DMS79 (cell line): ENCODE results near the gene SGMS1.
"Not testable (repeated sequence)": the region's sequence is repeated elsewhere in the genome, so short reads cannot be mapped to it uniquely, and the experiment has no call there.

Experiments used
- DNase-seq: peaks from one replicate; lab custom pipeline; 2025; lab: John Stamatoyannopoulos, UW

Gene SGMS1

DNA sequence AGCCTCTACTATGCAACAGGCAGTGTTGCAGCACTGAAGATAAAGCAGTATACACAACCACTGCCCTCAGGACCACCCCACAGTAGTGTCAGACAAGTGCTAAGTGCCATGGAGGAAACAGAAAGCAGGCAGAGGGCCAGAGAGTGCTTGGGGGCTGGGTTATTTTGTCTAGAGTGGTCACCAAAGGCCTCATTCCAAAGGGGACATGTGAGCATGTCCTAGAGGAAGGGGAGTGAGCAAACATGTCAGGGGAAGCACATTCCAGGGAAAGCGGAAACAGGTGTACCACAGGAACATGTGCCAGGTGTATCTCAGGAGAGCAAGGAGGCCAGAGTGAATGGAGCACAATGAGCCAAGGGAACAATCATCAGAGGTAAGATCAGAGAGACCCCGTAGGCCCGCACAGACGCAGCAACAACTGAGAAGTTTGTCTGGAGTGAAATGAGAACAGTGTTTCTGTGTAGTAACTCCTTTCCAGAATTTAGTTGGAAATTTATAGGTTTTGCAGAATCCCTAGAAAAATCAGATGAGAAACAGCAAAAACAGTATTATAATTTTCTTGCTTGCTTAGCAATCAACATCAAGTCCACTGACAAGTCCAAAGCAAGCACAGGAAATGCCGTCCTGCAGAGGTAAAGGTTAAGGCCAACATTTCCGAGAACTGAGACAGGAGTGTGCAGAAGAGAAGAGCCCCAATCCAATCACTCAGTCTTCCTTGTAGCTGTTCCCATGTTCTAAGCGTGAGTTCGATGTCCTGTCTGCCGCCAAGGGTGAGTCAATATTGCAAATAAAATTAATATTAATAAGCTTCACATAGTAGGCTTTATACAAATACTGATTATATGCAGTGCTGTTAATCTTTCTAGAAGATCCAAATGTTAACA lies 67.3 kb downstream of the SGMS1 start:
- DNase-seq, result no peak

DNA sequence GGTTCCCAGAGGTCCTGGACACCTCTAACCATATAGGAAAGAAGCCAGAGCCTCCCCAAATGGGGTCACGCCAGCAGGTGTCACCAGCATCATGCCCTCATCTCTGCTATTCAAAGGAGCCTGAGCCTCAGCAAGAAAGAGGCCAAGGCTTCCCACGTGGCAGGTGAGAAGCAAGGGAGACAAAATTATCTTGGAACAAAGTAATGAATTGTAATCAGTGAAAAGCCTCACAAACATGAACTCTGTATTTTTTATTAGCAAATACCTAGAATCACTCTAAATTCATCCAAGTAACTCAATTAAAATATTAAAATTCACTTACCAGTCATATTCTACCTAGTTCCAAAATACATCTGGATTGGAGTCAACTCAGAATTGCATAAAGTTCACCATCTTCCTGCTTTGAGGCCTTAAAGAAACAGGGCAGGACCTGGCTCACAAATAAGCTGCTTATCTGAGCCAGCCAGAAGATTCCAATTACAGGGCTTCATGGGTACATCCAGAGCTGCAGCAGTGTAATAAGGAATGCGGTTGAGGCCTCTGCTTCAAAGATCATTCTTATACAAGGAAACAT lies 68.7 kb downstream of the SGMS1 start:
- DNase-seq, result no peak

DNA sequence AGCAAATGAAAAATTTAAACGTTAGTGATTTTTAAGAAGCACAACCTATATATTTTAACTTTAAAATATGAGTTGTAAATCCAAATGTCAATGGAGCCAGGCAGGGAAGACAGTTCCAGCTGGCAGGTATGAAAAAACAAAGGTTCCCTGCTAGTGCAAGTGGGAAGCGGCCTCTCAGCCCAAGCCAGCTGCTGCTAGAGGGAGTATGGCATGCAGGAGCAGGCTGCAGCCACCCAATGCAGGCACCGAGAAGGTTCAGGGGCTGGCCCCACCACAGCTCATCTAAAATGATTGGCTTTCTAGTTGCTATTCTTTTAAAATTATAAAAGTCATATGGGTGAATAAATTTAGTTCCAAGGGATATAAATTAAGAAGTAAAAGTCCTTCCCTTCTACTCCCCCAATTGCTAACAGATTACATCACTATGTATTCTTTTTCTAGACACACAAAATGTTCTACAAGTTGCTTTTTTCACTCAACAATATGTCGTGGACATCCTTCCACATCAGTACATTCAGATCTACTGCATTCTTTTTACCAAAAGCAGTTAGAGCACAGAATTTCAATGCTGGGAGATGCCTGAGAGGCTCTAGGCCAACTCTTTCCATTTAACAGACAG lies 69.3 kb downstream of the SGMS1 start:
- no peak for DNase-seq

DNA sequence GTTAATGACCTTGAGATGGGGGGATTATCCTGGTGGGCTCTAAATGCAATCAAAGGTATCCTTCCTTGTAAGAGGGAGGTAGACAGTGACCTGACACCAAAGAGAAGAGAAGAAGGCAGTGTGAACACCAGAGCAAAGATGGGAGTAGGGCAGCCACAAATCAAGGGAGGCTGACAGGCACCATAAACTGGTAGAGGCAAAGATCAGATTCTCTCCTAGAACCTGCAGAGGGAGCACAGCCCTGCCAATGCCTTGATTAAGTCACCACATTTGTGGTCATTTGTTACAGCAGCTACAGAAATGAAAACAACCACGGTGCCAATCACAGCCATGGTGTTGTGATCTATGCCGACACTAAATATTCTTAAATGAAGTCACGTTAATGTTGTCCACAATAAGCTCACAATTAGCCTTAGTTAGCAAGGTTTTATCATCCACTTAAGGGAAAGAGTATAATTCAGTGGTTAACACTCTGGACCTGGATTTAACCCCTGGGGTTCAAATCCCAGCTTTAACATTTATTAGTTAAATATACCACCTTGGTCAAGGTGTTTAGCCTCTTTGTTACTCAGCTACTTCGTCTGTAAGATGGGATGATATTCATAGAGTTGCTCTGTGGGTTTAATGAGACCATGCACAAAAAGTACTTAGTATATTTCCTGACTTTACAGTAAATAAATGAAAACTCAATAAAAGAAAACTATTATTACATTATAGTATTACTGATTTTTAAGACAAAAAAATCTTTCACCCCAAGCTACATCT lies 70.8 kb downstream of the SGMS1 start:
- DNase-seq, result no peak

DNA sequence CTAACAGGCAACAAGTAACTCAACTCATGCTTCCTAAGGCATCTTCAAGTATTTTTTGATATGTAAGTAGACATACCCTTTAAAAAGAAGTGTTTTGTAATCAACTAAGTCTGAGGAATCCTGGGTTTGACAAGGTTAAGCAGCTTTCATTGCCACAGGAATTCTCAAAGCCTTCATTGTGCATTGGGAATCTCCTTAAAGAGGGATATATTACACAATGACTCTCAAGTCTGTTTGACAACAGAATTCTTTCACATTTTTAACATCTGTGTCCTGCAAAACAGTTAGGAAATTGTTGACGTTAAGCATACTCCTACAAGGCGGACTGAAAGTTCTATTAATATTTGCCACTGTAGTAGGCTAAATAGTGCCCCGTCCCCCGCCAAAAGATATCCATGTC lies 71.4 kb downstream of the SGMS1 start:
- no peak for DNase-seq

DNA sequence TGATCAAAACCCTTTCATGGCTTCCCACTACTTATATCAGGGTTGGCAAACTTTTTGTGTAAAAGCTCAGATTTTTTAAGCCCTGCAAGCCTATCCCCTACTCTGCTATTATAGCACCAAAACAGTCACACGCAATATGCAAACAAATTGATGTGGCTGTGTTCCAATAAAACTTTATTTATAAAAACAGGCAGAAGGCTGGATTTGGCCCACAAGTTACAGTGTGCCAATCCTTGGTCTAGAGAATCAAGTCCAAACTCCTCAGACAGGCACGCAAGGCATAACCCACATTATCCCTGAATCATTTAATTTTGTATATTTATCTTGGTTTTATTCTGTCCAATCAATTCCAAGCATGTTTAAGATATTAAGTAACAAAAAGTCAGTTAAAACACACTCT lies 71.9 kb downstream of the SGMS1 start:
- DNase-seq, result no peak

DNA sequence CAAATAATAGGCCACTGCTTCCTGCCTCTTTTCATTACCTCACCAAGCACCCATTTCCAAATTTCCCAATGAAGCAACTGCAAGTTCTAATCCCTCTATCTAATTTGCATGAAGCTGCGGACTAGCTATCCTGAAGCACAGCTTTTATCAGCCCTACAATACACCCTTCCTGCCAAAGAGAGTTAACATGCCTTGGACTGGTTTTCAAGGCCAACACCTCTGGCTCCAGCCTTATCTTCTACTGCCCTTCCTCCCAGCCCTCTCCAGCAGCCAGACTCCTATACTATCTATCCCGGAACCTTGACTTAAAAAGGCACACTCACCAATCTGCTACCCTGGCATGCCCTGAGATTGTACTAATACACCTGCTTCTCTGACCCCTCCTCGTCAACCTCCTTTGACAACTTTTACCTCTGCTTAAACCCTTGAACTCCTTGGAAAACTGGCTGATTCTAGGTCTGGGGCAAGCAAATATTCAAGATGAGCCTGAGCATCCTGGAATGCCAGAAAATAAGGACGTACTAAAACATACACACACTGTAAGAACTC lies 73.4 kb downstream of the SGMS1 start:
- DNase-seq, result no peak

DNA sequence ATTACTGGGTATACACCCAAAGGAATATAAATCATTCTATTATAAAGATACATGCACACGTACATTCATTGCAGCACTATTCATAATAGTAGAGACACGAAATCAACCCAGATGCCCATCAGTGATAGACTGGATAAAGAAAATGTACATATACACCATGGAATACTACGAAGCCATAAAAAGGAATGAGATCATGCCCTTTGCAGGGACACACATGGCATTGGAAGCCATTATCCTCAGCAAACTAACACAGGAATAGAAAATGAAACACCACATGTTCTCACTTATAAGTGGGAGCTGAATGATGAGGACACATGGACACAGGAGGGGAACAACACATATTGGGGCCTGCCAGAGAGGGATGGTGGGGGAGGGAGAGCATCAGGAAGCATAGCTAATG lies 74.6 kb downstream of the SGMS1 start:
- DNase-seq, result not testable (repeated sequence)

DNA sequence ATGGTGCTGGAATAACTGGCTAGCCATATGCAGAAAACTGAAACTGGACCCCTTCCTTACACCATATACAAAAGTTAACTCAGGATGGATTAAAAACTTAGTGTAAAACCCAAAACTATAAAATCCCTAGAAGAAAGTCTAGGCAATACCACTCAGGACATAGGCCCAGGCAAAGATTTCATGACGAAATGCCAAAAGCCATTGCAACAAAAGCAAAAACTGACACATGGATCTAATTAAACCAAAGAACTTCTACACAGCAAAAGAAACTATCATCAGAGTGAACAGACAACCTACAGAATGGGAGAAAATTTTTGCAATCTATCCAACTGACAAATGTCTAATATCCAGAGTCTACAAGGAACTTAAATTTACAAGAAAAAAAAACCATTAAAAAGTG lies 75.3 kb downstream of the SGMS1 start:
- DNase-seq, result not testable (repeated sequence)

DNA sequence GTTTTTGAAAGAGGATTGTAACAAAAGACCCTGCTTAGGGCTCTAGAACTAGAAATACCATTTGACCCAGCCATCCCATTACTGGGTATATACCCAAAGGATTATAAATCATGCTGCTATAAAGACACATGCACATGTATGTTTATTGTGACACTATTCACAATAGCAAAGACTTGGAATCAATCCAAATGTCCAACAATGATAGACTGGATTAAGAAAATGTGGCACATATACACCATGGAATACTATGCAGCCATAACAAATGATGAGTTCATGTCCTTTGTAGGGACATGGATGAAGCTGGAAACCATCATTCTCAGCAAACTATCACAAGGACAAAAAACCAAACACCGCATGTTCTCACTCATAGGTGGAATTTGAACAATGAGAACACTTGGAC lies 77.5 kb downstream of the SGMS1 start:
- DNase-seq, result not testable (repeated sequence)

DNA sequence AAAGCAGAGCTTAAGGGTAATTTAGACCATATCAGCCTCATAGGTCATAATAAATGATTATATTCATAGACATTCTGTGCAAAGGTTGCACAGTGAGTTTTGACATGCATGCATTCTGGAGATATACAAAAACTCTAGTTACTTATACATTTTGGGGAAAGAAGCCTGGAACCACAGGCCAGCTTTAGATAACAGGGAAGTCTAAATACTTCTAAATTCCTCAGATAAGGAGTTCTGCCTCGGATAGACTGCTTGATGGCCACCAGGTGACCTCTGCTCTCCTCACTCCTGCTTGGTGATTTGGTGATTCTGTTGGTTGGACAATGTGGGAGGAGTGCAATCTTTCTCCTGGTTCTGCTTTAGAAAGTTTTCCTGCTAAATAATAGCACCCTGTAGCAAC lies 77.9 kb downstream of the SGMS1 start:
- no peak for DNase-seq

DNA sequence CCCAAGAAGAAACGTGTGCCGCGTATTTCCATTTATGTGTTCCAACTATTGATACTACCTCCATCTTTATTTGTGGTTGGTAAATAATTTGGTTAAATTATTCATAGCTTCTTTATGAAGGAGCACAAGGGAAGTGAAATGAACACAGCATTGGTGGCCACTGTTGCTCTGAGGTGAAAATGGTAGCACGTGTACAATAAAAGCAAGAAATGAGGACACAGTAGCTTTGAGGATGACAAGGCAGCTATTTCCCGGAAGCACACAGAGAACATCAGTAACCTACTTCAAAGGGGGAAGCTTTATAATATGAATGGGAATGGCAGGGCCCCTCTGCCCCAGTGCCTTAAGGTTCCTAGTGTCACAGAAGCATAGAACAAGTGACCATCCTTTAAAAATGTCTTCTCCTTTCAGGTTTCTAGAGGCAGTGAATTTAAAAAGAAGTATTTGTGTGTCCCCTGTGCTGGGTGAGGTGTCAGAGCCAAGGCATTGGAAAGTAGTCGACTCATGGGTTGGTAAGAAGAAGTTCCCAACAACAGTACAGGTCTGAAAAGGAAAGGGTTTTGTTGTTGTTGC lies 78.8 kb downstream of the SGMS1 start:
- DNase-seq, result no peak

DNA sequence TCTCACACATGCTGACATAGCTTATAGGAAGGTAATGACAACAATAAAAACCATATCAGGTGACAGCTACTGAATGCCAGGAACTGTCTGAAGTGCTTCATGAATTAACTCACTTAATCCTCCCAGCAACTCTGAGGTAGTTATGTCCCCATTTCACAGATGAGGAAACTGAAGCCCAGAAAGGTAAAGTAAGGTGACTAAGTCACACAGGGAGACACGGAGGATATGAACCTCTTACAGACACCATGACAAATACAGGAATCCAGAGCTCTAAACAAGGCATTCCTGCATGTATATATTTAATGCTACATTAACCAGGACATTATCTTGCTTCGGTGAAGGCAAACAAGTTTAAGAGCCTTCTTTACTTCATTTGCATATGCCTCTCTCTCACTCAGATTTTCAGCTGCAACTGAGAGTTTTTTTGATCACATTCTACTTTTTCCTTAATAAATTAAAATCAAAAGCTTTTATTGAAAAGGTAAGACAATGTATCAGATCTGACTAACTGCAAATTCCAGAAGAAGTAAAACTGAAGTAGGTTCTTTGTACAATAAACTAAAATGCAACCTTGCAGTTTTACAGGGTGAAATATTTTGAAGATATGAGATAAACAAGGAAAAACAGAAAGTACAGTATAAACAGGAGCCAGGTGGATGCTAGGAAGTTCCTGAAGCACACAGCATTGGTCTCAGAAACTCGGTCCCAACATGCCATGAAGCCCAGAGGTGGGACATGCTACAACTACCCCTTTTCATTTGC lies 79.5 kb downstream of the SGMS1 start:
- DNase-seq, result no peak

DNA sequence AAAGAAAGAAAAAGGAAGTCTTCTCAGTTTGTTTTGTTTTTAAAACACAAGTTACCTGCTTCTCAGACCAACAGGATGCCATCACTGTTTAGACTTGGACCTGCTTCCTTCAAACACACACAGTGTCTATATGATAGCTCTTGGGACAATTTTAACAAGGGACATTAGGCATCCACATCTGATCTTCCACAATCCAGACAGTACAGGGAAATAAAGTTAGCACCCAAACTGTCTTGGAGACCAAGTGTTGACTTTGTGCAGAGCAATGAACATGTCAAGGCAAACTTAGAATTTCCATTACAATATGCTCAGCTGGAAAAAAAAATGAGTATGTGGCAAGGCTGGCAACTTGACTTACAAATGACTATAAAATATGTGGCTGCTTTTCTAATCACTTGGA lies 80.9 kb downstream of the SGMS1 start:
- DNase-seq, result no peak

DNA sequence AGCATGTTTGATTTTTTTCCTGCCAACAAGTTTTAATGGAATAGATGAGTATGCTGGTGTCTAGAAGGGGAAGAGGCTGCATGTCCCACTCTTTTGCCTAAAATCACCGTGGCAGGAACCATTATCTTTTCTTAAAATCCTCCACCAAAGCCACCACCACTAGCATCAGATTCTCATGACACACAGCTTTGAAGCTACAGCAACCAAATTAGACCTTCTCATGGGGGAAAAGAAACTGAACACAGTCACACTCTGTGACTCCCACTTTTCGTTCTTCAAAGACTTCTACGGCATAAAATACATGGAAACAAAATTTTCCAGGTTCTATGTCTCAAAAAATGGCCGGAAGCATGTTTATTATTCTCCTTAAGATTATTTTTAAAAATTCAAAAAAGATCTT lies 81.8 kb downstream of the SGMS1 start:
- DNase-seq, result no peak

DNA sequence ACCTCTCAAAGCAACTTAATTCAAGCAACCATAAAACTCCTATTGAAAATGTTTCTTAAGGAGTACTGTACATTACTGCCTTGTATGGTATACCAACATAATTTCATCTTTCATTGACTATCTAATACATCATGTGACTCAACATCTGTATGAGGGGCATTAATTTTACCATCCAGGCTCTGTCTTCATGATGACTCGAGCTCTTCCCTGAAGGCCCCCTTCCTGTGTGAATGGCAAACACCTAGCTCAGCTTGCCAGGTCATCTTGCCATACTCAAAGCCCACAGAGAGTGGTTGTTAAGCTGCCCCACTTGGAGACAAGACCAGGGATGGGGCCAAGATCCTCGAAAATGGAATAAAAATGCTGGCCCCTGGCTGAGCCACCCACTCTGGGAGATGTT lies 82.4 kb downstream of the SGMS1 start:
- no peak for DNase-seq

DNA sequence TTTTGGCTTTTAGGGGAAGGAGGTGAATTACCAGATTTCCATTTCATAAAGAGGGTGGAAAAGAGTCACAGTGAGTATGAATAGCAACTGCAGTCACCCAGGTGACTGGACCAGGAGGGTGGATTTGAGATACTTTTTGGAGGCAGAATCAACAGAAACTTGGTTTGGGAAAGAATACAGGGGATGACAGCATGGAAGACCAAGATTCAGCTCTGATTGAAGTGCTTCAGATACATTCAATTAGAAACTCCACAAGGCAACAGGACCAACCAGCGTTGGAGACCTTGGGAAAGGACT lies 83.0 kb downstream of the SGMS1 start:
- no peak for DNase-seq

DNA sequence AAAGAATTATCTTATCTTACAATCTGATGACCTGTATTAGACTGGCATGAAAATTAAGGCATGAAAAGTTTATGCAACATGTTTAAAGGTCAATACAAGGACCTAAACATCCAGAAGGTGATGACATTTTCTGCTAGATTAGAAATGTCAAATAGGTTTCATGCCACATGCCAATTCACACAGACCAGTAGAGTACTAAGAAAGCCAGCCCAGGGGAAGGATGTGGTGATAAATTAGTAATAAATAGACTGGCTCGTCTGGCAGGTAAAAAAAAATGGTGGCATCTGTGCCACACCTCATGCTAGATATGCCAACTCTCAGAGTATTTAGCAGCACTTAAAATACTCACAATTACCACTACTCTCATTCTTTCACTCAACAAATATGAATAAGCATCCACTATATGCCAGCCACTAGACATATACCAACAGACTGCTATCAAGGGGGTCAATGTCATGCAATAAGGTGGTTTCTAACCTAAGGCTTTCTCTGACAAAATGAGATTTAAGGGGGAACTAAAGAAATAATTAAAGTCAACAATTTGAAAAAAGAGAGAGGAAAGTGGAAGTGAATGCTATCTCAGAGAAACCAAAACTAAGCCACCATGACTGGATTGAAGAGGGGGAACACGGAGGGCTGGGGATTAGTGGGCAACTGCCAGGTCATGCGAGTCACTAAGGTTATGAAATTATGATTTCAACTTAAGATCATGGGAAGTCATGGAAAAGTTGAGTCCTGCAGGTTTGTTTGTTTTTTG lies 83.5 kb downstream of the SGMS1 start:
- no peak for DNase-seq

DNA sequence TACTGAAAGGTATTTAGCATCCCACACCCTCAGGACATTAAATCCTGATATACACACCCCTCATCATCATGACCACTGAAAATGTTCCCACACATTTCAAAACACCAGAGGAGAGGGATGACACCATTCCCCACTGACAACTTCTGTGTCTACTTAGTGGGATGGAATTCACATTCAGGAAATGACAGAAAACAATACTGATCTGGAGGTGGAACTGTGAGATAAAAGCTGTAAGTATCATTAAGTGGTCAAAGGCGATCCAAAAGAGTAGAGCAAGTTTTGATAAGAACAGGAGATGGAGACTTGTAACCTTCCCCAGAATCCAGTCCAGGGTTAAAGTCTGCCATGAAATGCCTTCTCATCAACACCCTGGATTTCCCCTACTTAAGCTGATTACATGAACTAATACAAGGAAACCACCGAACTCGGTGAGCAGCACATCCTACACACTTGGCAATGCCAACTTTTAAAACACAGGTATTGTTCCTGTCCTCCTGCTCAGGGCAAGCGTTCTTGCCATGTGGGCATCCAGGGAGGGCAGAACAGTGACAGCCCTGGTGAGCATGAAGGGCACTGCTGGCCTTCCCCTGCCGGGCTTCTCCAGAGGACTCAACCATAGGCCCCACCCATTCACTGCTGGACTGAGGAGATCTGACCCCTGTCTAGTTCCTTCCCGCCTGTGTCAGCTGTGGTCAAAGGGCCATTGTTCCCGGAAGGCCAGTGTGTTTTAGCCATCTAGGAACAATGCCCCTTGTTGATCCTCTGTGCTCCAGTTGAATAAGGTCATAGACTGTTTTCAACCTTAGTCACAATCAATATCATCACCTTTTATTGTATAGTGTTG lies 85.0 kb downstream of the SGMS1 start:
- no peak for DNase-seq
